HG02973 (cell line): ENCODE measurements around the gene EP400.
"Not testable (repeated sequence)": the region's sequence is repeated elsewhere in the genome, so short reads cannot be mapped to it uniquely, and the experiment has no call there.

Source experiments
- ATAC-seq: cut with Tn5 transposase; IDR thresholded peaks from one replicate; pipeline ENCODE4 v1.9.1; 2021; ENCODE audit warnings: moderate library complexity; ENCODE audit not compliant: unreplicated experiment

The EP400 gene

DNA sequence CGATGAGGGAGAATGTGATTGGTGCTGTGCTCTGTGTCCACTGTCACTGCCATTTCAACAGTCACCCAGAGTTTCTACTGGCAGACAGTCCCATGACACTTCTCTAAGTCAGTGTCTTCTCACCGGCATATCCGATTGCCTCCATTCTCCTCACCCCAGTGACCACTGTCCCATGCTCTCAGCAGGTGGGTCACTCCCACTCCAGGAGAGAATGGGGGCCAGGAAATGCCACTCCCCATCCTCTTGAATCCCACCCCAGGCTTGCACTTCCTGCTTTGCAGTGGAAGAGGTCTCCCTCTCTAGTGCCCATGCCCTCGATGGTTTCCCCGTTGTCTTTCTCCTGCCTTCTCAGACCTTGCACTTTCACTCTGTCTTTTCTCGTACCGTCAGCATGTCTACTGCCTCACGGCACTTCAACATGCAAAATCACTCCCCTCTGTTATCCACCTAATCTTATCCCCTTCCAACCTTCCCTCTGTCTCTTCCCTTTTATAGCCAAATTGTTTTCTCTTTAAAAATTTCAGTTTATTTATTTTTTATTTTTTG lies 2.2 kb upstream of the EP400 start:
- ATAC-seq = no peak

DNA sequence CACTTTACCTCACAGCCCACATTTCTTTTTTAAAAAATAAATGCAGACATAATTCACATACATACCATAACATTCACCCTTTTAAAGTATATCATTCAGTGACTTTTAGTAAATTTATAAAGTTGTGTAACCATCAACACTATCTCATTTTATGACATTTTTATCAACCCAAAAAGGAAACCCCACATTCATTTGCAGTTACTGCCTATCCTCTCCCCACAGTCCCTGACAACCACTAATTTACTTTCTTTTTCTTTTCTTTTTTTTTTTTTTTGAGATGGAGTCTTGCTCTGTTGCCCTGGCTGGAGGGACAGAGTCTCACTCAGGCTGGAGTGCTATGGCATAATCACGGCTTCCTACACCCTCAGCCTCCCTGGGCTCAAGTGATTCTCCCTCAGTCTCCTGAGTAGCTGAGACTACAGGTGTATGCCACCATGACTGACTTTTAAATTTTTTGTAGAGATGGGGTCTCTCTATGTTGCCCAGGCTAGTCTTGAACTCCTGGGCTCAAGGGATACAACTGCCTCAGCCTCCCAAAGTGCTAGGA lies 1.5 kb upstream of the EP400 start:
- no peak for ATAC-seq

DNA sequence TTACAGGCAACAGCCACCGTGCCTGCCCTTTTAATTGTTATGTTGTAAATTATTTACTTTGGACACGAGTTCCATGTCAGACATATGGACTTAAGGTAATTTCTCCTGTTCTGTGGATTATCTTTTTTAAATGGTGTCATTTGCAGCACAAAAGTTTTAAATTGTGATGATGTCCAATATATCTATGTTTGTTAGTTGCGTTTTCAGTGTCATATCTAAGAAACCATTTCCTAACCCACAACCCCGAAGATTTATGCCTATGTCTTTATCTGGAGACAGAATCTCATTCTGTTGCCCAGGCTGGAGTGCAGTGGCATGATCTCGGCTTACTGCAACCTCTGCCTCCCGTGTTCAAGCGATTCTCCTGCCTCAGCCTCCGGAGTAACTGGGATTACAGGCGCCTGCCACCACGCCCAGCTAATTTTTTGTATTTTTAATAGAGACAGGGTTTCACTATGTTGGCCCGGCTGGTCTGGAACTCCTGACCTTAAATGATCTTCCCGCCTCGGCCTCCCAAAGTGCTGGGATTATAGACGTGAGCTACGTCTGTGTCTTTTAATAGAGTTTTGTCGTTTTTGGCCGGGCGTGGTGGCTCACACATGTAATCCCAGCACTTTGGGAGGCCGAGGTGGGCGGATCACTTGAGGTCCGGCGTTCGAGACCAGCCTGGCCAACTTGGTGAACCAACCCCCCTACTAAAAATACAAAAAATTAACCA lies 870 bp upstream of the EP400 start:
- not testable (repeated sequence) for ATAC-seq

DNA sequence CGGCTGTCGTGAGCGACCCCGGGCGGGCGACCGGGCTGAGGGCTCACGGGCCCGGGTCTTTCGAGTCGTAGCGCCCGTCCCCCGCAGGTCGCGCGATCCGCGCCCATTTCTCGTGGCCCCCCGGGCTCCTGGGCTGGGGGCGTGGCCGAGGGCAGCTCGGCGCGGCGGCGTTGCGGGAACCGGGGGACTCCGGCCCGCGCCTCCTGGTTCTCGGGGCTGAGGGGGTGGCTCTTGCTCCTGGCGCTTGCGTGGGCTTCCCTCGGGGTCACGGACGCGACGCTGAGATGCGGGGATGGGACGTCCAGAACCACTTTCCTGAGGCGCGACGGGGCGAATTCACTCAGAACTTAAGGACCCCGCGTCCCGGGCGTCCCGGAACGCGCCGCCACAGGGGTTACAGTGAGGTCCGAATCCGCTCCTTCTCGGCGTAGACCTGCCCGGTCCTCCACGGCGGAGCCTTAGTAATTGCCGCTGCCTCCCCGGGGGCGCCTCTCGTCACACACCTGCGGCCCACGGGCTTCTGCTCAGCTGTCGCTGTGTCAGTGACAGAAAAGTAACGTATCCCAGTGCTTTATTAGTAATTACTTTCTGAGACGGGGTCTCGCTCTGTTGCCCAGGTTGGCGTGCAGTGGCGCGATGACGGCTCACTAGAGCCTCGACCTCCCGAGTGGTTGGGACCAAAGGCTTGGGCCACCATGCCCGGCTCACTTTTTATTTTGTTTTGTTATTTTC lies 606 bp downstream of the EP400 start:
- peak; percentile 28 for ATAC-seq

DNA sequence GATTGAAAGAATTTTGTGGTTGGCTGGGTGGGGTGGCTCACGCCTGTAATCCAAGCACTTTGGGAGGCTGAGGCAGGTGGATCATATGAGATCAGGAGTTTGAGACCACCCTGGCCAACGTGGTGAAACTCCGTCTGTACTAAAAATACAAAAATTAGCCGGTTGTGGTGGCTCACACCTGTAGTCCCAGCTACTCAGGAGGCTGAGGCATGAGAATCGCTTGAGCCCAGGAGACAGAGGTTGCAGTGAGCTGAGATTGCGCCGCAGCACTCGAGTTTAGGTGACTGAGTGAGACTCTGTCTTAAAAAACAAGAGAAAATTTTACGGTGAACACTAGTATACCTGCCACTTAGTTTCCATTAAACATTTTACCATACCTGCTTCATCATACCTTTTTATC lies 4.1 kb downstream of the EP400 start:
- not testable (repeated sequence) for ATAC-seq

DNA sequence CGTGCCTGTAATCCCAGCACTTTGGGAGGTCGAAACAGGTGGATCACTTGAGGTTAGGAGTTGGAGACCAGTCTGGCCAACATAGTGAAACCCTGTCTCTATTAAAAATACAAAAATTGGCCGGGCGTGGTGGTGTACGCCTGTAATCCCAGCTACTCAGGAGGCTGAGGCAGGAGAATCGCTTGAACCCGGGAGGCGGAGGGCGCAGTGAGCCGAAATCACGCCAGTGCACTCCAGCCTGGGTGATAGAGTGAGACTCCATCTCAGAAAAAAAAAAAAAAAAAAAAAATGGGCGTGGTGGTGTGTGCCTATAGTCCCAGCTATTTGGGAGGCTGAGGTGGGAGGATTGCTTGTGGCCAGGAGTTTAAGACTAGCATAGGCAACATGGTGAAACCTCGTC lies 4.7 kb downstream of the EP400 start:
- not testable (repeated sequence) for ATAC-seq

DNA sequence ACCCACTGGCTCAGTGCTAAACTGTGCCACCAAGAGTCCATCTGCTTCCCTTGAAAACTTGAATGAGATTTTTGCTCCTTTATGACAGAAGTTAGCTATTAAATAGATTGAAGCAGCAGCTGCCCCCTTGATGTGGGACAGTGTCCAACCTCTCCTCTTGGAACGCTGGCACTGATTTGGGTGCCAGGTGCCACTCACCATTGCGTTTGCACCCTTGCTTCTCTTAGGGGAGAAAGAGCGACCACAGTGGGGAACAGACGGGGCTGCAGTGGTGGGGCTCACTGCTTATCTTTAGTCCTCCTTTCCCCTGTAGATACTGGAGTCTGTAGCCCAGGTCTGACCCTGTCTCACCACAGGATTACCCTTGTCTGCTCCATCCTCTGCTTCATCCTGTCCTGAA lies 9.4 kb downstream of the EP400 start:
- ATAC-seq = no peak

DNA sequence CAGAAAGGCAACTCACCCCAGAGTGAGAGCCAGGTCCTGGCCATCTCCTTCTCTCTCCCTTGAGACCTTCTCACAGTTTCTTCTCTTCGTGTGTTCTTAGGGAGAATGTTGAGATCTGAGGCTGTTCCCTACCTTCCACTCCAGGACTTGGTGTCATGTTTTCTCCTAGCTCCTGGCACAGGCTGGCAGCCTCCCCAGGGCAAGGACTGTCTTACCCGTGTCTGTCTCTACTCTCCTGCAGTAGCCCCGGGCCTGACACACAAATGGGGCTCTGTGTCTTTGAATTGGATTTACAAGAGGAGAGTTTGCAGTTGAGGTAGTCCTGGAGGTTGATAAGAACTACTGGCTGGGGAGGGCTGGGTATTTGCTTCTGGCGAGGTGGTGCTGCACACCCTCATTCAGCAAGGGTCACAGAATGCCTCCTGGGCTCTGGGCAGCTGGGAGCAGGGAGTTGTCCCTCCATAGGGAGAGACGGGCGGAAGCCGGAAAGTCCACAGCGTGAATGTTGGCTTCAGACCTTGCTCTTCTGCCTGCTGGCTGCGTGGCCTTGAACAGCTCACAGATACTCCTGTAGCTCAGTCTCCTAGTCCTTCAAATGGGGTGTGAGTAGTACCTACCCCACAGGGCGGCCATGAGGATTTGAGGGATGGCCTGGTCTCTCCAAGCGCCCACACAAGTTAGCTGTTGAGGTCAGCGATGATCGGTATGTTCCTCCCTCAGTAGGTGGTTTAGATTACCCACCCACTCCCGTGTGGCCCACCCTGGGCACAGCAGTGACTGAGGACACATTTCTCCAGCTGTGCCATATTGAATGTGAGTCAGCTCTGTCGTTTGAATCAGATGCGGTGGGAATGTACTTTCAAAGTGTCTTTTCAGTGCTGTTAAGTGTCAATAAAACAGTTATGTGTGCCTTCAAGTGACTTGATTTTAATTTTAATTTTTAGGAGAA lies 10.2 kb downstream of the EP400 start:
- no peak for ATAC-seq

DNA sequence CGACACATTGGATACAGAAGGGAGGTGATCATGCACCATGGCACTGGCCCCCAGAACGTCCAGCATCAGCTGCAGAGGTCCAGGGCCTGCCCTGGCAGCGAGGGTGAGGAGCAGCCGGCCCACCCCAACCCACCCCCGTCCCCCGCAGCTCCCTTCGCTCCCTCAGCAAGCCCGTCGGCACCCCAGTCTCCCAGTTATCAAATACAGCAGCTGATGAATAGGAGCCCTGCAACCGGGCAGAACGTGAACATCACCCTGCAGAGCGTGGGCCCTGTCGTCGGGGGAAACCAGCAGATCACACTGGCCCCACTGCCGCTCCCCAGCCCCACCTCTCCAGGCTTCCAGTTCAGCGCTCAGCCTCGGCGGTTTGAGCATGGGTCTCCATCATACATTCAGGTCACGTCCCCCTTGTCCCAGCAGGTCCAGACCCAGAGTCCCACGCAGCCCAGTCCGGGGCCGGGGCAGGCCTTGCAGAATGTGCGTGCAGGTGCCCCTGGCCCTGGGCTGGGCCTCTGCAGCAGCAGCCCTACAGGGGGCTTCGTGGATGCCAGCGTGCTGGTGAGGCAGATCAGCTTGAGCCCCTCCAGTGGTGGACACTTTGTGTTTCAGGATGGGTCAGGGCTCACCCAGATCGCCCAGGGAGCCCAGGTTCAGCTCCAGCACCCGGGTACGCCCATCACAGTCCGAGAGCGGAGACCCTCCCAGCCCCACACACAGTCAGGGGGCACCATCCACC lies 11.0 kb downstream of the EP400 start:
- ATAC-seq = not testable (repeated sequence)

DNA sequence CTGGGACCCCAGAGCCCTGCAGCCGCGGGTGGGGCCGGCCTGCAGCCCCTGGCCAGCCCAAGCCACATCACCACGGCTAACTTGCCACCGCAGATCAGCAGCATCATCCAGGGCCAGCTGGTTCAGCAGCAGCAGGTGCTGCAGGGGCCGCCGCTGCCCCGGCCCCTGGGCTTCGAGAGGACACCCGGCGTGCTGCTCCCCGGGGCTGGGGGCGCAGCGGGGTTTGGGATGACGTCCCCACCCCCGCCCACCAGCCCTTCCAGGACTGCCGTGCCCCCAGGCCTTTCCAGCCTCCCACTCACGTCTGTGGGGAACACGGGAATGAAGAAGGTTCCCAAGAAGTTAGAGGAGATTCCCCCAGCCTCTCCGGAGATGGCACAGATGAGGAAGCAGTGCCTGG lies 11.6 kb downstream of the EP400 start:
- not testable (repeated sequence) for ATAC-seq

DNA sequence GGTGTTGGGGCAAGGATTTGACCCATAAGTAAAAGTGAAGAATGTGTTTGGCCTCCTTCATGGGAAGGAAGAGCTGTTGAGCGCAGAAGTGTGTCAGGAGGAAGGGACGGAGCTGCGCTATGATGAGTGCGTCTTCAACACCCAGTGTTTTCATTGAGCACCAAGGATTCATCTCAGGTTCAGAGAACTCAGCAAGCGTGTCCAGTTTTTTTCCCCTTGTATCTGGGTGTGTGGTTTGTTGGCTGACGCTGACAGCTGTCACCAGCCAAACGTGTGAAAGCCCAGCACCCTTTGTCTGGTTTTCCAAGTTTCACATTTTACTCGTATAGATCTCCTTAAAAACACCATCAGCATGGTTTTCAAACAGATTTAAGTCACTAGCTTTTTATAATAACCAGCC lies 12.3 kb downstream of the EP400 start:
- ATAC-seq = no peak

DNA sequence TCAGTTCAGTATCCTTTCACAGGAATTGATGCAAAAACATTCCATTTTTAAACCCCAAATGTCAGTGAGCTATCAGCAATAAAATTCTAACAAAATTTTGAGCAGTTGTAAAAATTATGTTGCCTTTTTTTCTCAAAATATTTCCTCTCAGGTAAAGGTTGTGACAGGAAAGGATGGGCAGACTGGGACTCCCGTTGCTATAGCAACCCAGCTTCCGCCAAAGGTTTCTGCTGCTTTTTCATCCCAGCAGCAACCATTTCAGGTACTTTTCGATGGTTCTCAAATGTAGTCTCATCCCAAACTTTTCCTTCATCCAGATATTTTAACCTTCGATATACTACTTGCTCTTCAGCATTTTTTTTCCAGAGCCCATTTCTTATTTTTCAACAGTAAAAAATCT lies 13.6 kb downstream of the EP400 start:
- no peak for ATAC-seq

DNA sequence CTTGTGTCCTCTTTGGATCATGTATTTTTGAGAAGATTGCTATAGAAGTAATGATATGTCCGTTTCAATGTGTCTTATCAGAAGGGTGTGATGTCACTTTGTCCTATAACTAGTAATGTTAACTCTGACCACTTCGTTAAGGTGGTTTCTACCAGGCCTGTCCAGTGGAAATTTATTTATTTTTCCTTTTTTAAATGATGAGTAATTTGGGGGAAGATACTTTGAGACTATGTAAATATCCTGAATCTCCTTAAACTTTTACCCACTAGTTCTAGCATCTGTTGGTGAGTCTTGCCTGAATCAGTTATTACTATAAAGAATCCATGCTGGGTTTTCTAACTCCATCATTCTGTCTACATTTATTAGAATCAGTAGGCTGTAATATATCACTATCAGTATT lies 15.3 kb downstream of the EP400 start:
- ATAC-seq = no peak

DNA sequence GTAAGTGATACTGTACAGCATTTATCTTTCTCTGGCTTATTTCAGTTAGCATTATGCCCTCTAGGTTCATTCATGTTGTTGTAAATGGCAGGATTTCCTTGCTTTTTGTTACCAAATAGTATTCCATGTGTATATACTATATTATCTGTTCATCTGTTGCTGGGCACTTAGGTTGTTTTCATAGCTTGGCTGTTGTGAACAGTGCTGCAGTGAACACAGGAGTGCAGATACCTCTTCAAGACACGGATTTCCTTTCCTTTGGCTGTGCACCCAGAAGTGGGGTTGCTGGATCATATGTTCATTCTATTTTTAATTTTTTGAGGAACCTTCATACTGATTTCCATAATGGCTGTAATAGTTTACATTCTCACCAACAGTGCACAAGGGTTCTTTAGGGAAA lies 21.5 kb downstream of the EP400 start:
- no peak for ATAC-seq

DNA sequence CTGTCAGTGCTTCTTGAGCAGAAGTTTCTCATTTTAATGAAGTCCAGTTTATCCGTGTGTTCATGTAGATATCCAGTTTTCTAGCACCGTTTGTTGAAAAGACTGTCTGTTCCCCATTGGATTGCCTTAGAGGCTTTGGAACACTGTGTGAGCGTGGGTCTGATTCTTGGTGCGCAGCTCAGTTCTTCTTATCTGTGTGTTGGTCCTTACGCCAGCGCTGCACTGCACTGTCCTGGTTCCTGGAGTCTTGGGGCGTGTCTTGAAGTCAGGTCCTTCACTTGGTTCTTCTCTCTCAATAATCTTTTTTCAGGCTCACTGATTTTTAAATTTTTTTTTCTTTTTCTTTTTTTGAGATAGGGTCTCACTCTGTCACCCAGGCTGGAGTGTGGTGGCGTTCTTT lies 25.5 kb downstream of the EP400 start:
- no peak for ATAC-seq

DNA sequence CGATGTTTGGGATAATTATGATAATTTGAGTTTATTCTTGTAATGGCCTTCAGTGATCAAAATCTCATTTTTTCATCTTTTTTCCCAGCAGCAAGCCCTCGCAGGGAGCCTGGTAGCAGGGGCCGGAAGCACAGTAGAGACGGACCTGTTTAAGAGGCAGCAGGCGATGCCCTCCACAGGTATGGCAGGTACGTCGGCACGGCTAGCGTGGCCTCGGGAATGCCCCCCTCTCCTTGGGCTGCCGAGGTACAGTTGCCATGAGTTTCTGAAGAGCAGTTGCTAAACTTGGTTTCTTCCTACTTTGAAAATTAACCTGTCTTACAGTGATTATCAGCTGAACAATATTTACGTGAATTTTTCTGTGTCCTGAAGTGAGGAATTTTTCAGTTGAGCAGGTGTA lies 29.9 kb downstream of the EP400 start:
- ATAC-seq = no peak

DNA sequence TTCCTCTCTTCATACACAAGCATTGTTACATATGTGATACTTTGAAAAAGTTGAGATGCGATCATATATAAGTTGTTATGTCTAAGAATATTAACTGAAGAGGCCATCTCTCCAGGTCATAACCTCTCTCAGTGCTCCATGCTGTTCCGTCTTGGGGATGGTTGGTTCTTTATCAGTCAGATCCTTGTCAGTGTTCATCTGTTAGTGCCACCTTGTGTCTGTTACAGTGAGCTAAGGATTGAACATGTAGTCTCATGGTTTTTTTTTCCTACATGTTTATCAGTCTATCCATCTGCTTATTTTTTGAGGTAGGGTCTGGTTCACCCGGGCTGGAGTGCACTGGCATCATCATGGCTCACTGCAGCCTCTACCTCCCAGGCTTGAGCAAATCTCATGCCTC lies 30.5 kb downstream of the EP400 start:
- ATAC-seq = no peak

DNA sequence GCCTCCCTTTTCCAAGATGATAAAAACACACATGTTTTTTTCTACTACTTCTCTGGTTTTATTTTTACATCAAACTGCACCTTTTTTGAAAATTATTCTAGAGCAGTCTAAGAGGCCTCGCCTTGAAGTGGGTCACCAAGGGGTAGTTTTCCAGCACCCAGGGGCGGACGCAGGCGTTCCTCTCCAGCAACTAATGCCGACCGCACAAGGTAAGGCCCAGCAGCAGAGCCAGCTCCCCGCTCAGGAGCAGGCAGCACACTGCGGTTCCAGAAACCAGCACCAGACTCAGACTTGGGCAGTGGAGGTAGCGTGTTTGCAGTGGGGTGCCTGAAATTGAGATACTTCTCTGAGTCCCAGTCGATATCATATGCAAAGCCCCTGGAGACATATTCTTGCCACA lies 31.6 kb downstream of the EP400 start:
- ATAC-seq = no peak

DNA sequence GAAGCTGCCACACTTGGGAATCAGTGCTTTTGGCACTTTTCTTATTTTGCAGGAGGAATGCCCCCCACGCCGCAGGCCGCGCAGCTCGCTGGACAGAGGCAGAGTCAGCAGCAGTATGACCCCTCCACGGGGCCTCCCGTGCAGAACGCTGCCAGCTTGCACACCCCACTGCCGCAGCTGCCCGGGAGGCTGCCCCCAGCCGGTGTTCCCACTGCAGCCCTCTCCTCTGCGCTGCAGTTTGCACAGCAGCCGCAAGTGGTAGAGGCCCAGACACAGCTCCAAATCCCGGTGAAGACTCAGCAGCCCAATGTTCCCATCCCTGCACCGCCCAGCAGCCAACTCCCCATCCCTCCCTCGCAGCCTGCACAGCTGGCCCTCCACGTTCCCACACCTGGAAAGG lies 32.3 kb downstream of the EP400 start:
- no peak for ATAC-seq

DNA sequence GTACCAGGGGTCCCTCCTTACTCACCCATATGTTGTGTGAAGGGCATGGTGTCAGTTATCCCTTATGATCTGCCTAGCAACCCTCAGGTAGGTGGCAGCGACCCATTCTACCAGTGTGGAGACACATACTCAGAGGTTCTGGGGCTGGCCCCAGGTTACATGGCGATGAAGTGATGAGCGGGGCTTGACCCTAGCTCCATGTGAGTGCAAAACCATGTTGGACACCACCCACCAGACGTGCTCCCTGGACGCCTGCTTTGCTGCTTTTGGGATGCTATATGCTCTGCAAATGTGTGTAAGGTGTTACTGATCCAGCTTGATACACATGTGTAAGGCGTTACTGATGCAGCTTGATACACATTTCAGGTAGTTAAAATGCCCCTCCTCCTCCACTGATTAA lies 33.3 kb downstream of the EP400 start:
- no peak for ATAC-seq
